Stimulated activated naive CD8-positive, alpha-beta T cell treated with anti-CD3 and anti-CD28 coated beads, Interleukin-15, Interleukin-2, amounts not matched to agents 100 ng/mL and 50 ng/mL, for 24 hours (primary cell): ENCODE measurements around the gene MON2.

ENCODE experiments used
- H3K27ac Mint-ChIP-seq: one replicate; pipeline ENCODE4 v1.8.0; 2021; ENCODE audit warnings: mild to moderate bottlenecking, mixed read lengths
- H3K27me3 Mint-ChIP-seq: one replicate; pipeline ENCODE4 v1.8.0; 2021; ENCODE audit warnings: mixed read lengths
- H3K36me3 Mint-ChIP-seq: one replicate; pipeline ENCODE4 v1.8.0; 2021; ENCODE audit warnings: low read depth, mixed read lengths
- H3K4me1 Mint-ChIP-seq: one replicate; pipeline ENCODE4 v1.8.0; 2021; ENCODE audit warnings: low read depth, mixed read lengths
- H3K4me3 Mint-ChIP-seq: one replicate; pipeline ENCODE4 v1.8.0; 2021; ENCODE audit warnings: mild to moderate bottlenecking, mixed read lengths
- H3K9me3 Mint-ChIP-seq: one replicate; pipeline ENCODE4 v1.8.0; 2021; ENCODE audit warnings: mixed read lengths

The MON2 gene

DNA sequence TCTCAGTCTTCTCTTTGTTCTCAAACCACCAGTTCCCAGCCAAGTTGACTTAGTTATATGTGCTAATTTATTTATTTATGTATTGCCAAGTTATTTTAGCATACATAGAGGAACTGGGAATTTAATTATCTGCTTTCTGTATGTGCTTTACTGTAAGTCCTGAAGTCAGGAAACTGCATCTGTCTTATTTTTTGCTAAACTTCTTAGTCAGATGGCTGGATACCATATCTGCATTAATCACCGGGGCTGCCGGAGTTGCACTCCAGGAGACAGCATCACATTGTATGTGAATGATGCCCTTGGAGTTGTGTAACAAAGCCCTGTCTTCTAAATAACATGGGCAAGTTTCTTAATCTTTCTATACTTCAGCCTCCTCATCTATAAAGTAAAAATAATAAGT is 96.2 kb downstream of the MON2 start:
- Mint-ChIP-seq H3K4me3 (no peak overlapping the region), H3K27ac (no peak overlapping the region), H3K9me3 (no peaks in the 10 kb centered on the region), H3K27me3 (no peaks in the 10 kb centered on the region), H3K4me1 (no peaks in the 10 kb centered on the region), H3K36me3 (peaks cover 43% of the 10 kb centered on the region)

DNA sequence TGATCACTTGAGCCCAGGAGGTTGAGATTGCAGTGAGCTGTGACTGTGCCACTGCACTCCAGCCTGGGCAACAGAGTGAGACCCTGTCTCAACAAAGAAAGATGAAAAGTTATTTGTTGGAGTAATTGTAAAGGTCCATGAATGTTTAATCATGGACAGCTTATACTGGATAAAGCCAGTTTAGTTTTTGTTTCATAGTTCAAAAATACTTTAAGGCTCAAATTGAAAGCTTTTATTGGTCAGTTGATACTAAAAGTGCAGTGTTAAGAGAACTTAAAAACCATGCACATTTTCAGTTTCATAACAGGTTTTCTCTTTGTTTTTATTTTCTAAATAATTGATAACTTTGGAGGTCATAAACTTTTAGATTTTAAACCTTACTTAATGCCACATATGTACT is 108.4 kb downstream of the MON2 start:
- Mint-ChIP-seq H3K36me3 (peaks cover 15% of the 10 kb centered on the region), H3K27me3 (no peaks in the 10 kb centered on the region), H3K4me1 (no peaks in the 10 kb centered on the region), H3K27ac (no peak overlapping the region), H3K9me3 (no peaks in the 10 kb centered on the region), H3K4me3 (no peak overlapping the region)

DNA sequence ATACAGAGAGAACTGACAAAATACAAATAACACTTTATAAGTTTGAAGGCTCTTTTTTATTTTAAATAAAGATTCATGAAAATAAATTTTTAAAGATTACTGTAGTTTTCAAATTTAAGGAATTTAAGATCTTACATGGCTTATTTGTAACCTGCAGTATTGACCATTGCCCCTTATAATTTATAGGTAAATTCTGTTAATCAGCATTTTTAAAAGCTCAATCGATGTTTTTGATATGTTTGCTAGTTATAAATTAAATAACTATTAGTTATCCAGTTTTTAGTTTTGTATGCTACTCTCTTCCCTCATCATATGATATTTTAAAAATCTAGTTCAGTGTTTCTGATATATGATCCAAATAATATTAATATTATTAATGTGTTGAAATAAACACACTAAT is 109.9 kb downstream of the MON2 start:
- no peaks in the 10 kb centered on the region for H3K9me3 Mint-ChIP-seq
- H3K4me3 Mint-ChIP-seq = no peak overlapping the region
- no peak overlapping the region for H3K27ac Mint-ChIP-seq
- peaks cover 10% of the 10 kb centered on the region for H3K36me3 Mint-ChIP-seq
- H3K27me3 Mint-ChIP-seq = no peaks in the 10 kb centered on the region
- H3K4me1 Mint-ChIP-seq = no peaks in the 10 kb centered on the region

DNA sequence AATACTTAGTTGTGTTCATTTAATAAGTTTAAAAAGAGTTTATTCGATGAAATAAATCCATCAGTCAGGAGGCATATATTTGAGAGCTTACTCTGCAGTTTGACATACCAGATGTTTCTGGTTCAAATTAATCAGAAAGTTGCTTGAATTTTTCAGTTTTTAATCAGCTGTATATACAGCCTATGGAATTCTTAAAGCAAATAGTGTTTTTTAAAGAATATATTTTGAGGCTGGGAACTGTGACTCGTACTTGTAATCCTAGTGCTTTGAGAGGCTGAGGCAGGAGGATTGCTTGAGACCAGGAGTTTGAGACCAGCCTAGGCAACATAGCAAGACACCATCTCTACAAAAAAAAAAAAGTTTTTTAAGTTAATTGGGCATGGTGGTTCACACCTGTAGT is 112.1 kb downstream of the MON2 start:
- Mint-ChIP-seq H3K4me3 (no peak overlapping the region), H3K4me1 (no peaks in the 10 kb centered on the region), H3K36me3 (peaks cover 20% of the 10 kb centered on the region), H3K9me3 (no peaks in the 10 kb centered on the region), H3K27me3 (no peaks in the 10 kb centered on the region), H3K27ac (no peak overlapping the region)

DNA sequence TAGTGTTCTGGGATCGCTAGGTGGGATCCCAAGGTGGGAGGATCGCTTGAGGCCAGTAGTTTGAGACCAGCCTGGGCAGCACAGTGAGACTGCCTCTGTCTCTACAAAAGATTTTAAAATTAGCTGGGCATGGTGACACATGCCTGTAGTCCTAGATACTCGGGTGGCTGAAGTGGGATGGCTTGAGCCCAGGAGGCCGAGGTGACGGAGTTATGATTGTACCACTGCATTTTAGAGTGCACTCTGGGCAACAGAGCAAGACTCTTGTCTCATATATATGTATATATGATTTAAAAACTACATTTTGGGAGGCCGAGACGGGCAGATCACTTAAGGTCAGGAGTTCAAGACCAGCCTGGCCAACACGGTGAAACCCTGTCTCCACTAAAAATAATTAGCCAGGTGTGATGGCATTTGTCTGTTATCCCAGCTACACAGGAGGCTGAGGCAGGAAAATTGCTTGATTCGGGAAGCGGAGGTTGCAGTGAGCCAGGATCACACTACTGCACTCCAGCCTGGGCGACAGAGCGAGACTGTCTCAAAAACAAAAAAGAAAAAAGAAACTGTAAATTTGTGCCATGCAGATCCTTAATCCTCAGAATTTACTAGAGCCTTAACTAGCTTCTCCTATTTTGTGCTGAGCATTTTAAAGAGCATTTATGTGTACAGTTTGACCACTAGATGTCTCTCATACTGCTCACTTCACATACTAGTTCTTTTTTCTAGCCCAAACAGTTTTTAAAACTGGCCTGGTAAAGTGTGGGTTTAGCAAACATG is 114.8 kb downstream of the MON2 start:
- H3K36me3 Mint-ChIP-seq = peaks cover 18% of the 10 kb centered on the region
- no peaks in the 10 kb centered on the region for H3K27me3 Mint-ChIP-seq
- no peaks in the 10 kb centered on the region for H3K4me1 Mint-ChIP-seq
- H3K27ac Mint-ChIP-seq = no peak overlapping the region
- no peak overlapping the region for H3K4me3 Mint-ChIP-seq
- no peaks in the 10 kb centered on the region for H3K9me3 Mint-ChIP-seq

DNA sequence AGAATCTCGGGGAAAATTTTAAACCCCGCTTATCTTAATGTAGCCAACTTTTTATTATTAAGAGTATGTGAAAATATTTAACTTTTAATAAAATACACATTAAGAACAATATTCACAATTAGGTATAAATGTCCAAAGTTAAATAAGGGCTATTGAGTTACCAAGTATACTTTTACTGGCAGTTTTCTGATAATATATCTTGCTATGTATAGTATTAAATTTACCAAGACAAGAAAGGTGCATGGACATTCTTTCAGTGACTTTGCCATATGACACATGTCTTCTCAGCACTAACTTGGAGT is 115.4 kb downstream of the MON2 start:
- Mint-ChIP-seq H3K27me3 (no peaks in the 10 kb centered on the region), H3K36me3 (peaks cover 21% of the 10 kb centered on the region), H3K4me3 (no peak overlapping the region), H3K9me3 (no peaks in the 10 kb centered on the region), H3K27ac (no peak overlapping the region), H3K4me1 (no peaks in the 10 kb centered on the region)

DNA sequence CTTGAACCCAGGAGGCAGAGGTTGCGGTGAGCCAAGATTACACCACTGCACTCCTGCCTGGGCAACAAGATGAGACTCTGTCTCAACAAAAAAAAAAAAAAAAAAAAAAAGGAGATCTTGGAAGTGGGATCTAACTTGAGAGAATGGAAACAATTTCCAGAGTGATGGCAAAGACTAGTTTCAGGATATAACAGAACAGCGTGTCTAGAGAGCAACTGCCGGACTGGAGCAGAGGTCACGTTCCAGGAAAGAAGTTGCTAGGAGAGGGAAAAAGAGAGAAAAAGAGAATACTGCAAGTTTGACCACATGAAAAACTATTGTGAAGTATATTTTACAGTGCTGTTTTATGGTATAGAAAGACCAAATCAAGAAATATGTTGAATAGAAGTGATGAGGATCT is 118.0 kb downstream of the MON2 start:
- peaks cover 23% of the 10 kb centered on the region for H3K36me3 Mint-ChIP-seq
- H3K27me3 Mint-ChIP-seq = no peaks in the 10 kb centered on the region
- H3K4me1 Mint-ChIP-seq = no peaks in the 10 kb centered on the region
- H3K27ac Mint-ChIP-seq = no peak overlapping the region
- H3K4me3 Mint-ChIP-seq = no peak overlapping the region
- H3K9me3 Mint-ChIP-seq = no peaks in the 10 kb centered on the region

DNA sequence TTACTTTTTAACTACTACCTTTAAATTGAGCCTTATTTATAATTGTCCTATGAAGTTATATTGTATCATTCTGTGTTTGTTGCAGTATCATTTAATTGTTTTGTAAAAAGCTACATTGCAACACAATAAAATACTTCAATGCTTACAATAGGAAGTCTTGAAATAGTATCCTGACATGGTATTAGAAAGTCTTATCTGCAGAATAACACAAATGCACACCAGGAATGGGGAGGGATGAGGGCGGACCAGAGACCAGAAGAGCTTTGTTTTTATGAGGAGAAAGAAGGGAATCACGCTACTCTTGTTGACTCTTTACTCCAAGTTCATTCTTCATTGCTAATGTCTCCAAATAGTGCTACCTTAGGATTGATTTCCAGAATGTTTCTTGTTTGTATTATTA is 120.2 kb downstream of the MON2 start:
- H3K4me3 Mint-ChIP-seq = no peak overlapping the region
- H3K36me3 Mint-ChIP-seq = peaks cover 37% of the 10 kb centered on the region
- H3K27ac Mint-ChIP-seq = no peak overlapping the region
- H3K4me1 Mint-ChIP-seq = no peaks in the 10 kb centered on the region
- no peaks in the 10 kb centered on the region for H3K9me3 Mint-ChIP-seq
- no peaks in the 10 kb centered on the region for H3K27me3 Mint-ChIP-seq

DNA sequence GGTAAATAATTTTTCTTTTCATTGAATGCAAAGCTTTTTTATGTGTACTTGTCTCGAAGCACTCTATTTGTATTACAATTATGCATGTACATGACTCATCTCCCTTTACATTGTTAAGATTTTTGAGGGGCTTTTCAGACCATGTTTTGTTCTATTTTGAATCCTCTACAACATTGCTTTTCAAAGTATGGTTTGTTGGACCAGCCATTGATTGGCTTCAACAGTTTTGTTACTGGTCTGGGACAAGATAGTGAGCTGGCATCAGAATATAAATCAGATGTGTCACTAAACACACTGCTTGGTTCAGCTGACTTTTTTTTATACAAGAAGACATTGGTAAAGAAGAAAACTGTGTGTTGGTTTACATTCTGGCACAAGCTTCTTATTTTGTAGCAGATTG is 122.3 kb downstream of the MON2 start:
- Mint-ChIP-seq H3K4me3 (no peak overlapping the region), H3K27ac (no peak overlapping the region), H3K4me1 (no peaks in the 10 kb centered on the region), H3K27me3 (no peaks in the 10 kb centered on the region), H3K36me3 (peaks cover 31% of the 10 kb centered on the region), H3K9me3 (no peaks in the 10 kb centered on the region)

DNA sequence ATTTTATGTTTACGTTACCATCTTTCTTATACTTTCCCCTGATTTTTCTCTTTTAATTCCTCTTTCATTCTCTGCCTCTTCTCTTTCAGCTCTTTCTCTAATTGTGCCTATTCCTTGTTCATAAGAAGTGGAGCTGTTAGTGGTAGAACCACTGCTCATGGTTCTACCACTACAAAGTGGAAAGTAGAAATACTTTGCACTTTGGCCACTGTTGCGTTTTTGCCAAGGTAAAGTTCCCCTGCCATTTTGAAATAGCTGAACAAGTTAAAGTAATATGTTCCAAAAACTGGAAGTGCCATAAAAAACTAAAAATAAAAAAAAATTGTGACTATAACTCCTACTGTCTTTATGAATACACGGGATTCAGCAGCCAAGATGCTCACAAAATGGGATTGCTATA is 130.6 kb downstream of the MON2 start:
- no peaks in the 10 kb centered on the region for H3K27me3 Mint-ChIP-seq
- H3K27ac Mint-ChIP-seq = no peak overlapping the region
- H3K36me3 Mint-ChIP-seq = peaks cover 14% of the 10 kb centered on the region
- H3K4me3 Mint-ChIP-seq = no peak overlapping the region
- peaks cover 16% of the 10 kb centered on the region for H3K4me1 Mint-ChIP-seq
- no peaks in the 10 kb centered on the region for H3K9me3 Mint-ChIP-seq

DNA sequence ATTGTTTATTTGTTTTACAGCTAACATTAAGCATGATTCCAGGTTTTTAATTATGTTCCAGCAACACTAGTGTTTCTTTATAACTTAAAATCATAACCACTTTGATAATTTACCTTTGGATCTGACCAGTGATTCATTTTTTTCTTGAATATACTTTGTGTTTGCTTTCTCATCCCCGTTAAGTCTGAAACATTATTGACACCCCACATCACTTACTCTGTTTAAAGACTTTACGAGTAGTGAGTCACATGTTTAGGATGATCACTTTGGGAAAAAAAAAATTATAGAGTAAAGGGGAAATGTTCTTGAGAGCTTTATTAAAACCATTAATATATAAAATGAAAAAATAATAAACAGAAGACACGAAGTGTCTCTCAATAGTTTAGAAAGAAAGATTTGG is 132.2 kb downstream of the MON2 start:
- Mint-ChIP-seq H3K4me1 (peaks cover 18% of the 10 kb centered on the region), H3K27me3 (no peaks in the 10 kb centered on the region), H3K36me3 (peaks cover 12% of the 10 kb centered on the region), H3K27ac (no peak overlapping the region), H3K9me3 (no peaks in the 10 kb centered on the region), H3K4me3 (no peak overlapping the region)

DNA sequence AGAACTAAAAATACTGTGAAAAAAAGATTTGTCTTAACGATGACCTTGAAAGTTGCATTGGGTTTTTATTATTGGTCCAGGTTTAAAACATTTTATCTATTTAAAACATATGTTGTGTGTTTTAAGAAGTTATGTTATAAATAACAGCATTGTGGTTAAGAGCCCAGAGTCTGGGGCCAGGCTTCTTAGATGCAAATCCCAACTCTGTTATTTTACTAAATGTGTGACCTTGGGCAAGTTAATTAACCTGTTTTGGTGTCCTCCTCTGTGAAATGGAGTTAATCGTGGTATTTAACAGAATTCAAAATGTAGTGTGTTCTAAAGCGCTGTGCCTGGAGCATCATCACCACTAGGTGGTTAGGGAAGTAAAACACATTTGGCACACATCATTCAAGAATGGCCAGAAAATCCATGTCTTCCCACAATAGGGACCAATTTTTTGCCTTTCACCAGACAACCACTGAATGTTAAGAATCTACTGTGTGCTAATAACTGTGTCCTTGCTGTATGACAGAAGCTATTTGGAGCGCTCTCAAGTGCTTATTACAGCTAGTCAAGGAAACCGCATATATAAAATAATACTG is 133.3 kb downstream of the MON2 start:
- no peak overlapping the region for H3K27ac Mint-ChIP-seq
- no peak overlapping the region for H3K4me3 Mint-ChIP-seq

DNA sequence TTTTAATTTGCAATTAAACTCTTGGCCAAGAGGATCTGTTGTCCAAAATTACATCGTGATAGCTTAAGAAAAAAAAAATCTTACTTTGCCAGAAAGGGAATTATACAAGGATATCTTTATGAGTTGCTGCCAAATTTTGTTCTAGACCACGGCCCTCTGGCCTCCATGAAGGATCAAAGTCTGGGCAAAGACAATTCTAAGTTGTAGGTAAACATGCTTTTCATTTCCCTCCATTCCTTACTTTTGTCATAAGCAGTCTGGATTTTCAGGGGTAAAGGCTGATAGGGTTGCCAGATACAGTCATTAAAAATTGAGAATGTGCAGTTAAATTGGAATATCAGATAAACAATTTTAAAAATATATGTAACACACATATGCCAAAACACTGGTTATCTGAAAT is 135.1 kb downstream of the MON2 start:
- no peaks in the 10 kb centered on the region for H3K9me3 Mint-ChIP-seq
- peaks cover 23% of the 10 kb centered on the region for H3K36me3 Mint-ChIP-seq
- no peaks in the 10 kb centered on the region for H3K27me3 Mint-ChIP-seq
- peak overlapping the region; percentile 98 for H3K27ac Mint-ChIP-seq
- peak overlapping the region; percentile 57 for H3K4me3 Mint-ChIP-seq
- H3K4me1 Mint-ChIP-seq = peaks cover 47% of the 10 kb centered on the region

More for the DNA sequence above, 133.3 kb downstream of the MON2 start:
- no peaks in the 10 kb centered on the region for H3K9me3 Mint-ChIP-seq
- H3K27me3 Mint-ChIP-seq = no peaks in the 10 kb centered on the region
- H3K4me1 Mint-ChIP-seq = peaks cover 29% of the 10 kb centered on the region
- H3K36me3 Mint-ChIP-seq = peaks cover 19% of the 10 kb centered on the region

DNA sequence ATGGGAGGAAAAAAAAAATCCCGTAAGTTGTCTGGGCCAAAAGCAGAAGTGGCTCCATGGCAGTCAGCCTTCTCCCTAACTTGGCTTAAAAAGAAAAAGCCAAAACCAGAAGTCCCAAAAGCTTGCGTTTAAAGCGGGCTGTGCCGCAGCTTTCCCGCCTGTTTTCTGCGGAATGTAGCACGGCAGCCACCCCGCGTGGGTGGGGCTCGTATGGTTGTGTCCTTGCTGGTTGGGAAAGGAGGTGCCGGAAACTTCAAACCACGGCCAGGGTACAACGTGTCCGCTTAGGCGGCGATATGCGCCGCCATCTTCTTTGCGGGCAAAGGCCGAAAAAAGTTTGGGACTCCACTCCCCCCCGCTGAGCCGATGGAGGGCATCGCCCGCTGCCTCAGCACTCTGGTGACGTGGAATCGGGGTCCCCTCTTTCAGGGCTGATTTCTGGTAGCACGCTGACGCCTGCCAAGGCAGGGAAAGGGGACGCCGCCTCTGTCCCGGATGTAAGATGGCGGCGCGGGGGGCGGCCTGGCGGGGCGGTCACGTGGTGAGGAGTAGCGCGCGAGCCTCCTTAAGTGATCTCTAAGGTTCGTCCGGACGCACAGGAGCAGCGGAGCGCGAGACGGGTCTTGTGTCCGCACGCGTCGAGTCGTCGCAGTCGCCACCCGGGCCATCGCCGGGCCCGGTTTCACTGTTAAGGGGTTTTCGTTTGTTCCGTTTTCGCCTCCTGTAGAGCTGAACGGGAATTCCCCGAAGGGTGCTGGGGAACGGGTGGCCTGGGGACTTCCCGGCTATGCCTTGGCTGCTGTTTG is 135.8 kb downstream of the MON2 start:
- peak overlapping the region; percentile 98 for H3K27ac Mint-ChIP-seq
- H3K4me3 Mint-ChIP-seq = peak overlapping the region; percentile 91
- peaks cover 23% of the 10 kb centered on the region for H3K36me3 Mint-ChIP-seq
- H3K27me3 Mint-ChIP-seq = no peaks in the 10 kb centered on the region
- no peaks in the 10 kb centered on the region for H3K9me3 Mint-ChIP-seq
- H3K4me1 Mint-ChIP-seq = peaks cover 51% of the 10 kb centered on the region

DNA sequence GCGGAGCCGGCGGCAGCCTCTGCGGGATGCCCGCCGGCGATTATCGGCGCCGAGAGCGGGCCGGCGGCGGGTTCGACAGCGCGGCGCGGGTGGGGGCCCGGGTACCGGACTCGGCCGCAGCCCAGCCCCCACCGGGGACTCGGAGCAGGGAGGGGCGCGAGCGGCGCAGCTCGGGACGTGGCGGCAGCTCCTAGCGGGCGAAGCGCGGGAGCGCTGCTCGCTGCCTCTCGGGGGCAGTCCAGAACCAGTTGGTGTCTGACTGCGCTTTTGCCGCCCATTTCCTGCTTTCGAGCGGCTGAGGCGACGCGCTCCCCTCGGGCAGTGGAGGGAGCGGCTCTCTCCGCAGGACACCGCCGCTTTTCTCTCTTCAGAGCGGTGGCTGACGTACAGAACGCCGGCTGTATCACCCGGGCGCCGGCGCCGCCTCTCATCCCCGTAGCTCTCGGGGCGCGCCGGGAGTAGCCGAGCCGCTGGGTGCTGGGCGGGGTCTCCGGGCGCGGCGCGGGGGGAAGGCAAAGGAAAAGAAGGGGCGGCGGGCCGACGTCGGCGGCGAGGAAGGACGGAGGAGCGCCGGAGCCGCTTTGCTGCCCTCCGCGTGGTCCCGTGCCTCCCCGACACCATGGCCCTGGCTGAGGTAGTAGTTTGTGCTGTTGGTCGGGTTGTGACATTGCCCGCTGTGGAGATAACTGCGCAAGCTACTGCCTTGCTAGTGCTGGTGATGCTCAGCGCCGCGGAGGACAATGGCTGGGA is 136.6 kb downstream of the MON2 start:
- Mint-ChIP-seq H3K36me3 (peaks cover 23% of the 10 kb centered on the region), H3K27ac (peak overlapping the region; percentile 98), H3K9me3 (no peaks in the 10 kb centered on the region), H3K4me3 (peak overlapping the region; percentile 91), H3K4me1 (peaks cover 51% of the 10 kb centered on the region), H3K27me3 (no peaks in the 10 kb centered on the region)
